Measurements from ENCODE around the gene TMEM114. TPM values are rescaled to one million over a fixed set of nuclear protein-coding genes. Genes with fewer than 3 reads are reported as not detected.

TMEM114 gene
- total and polyA plus RNA-seq, 2 donors (not counting 1 experiment from before 2014, with no cell fraction given) = not detected

GRCh38 chr16:8551388-8552332 lies 38.7 kb downstream of the TMEM114 start:
- Histone ChIP-seq H3K27me3 (ENCODE audit: control insufficient read depth, insufficient read depth, low read length) (no peaks in the 10 kb centered on the region), H3K79me2 (ENCODE audit: control insufficient read depth, insufficient read depth, low read length) (no peaks in the 10 kb centered on the region), H3K9ac (ENCODE audit: insufficient read depth, low read length) (no peak overlapping the region), H3K4me1 (ENCODE audit: control insufficient read depth, extremely low read depth, insufficient read depth, low read length) (no peaks in the 10 kb centered on the region), H4K20me1 (ENCODE audit: control insufficient read depth, extremely low read depth, insufficient read depth, low read length) (no peaks in the 10 kb centered on the region), H3K9me3 (ENCODE audit: control insufficient read depth, insufficient read depth, low read depth, low read length) (no peaks in the 10 kb centered on the region), H3K27ac (ENCODE audit: insufficient read depth, low read length) (no peak overlapping the region), H2AFZ (ENCODE audit: low read length) (no peak overlapping the region), H3K4me3 (replicated peaks in 1 of 4; ENCODE audit: control extremely low read depth in 1 of 4, insufficient read depth in 1 of 4, low read depth in 3 of 4, low read length in 4 of 4) (no peak overlapping the region), H3K36me3 (ENCODE audit: control insufficient read depth, insufficient read depth, low read length) (no peaks in the 10 kb centered on the region), H3K4me2 (ENCODE audit: extremely low read depth, insufficient read depth, low read length) (no peak overlapping the region)
- TF ChIP-seq CTCF (conservative IDR thresholded peaks at IDR 0.05 in 1 of 2, IDR thresholded peaks at IDR 0.05 in 1 of 2; ENCODE audit: low read depth in 1 of 2, low read length in 2 of 2) (no peak), EZH2 (IDR thresholded peaks at IDR 0.05; ENCODE audit: low read length, missing control alignments) (no peak)
- DNase-seq (ENCODE audit: low read depth in 2 of 2) = no peak

- H3K4me2 ChIP-seq (ENCODE audit: extremely low read depth, insufficient read depth, low read length) = no peak overlapping the region
- H3K36me3 ChIP-seq (ENCODE audit: control insufficient read depth, insufficient read depth, low read length) = no peaks in the 10 kb centered on the region
- H3K4me3 ChIP-seq (replicated peaks in 1 of 4; ENCODE audit: control extremely low read depth in 1 of 4, insufficient read depth in 1 of 4, low read depth in 3 of 4, low read length in 4 of 4) = no peak overlapping the region
- no peak for TF ChIP-seq CTCF (conservative IDR thresholded peaks at IDR 0.05 in 1 of 2, IDR thresholded peaks at IDR 0.05 in 1 of 2; ENCODE audit: low read depth in 1 of 2, low read length in 2 of 2)
- TF ChIP-seq EZH2 (IDR thresholded peaks at IDR 0.05; ENCODE audit: low read length, missing control alignments) = no peak
- H3K9me3 ChIP-seq (ENCODE audit: control insufficient read depth, insufficient read depth, low read depth, low read length) = no peaks in the 10 kb centered on the region
- H3K9ac ChIP-seq (ENCODE audit: insufficient read depth, low read length) = no peak overlapping the region
- H3K27me3 ChIP-seq (ENCODE audit: control insufficient read depth, insufficient read depth, low read length) = no peaks in the 10 kb centered on the region
- no peak overlapping the region for H3K27ac ChIP-seq (ENCODE audit: insufficient read depth, low read length)
- no peak for DNase-seq (ENCODE audit: low read depth in 2 of 2)
- no peaks in the 10 kb centered on the region for H3K4me1 ChIP-seq (ENCODE audit: control insufficient read depth, extremely low read depth, insufficient read depth, low read length)
- H2AFZ ChIP-seq (ENCODE audit: low read length) = no peak overlapping the region
- H4K20me1 ChIP-seq (ENCODE audit: control insufficient read depth, extremely low read depth, insufficient read depth, low read length) = no peaks in the 10 kb centered on the region
- no peaks in the 10 kb centered on the region for H3K79me2 ChIP-seq (ENCODE audit: control insufficient read depth, insufficient read depth, low read length)
Observed at GRCh38 chr16:8550728-8551387, 39.5 kb downstream of the TMEM114 start.

- Histone ChIP-seq H3K9me3 (ENCODE audit: control insufficient read depth, insufficient read depth, low read depth, low read length) (no peaks in the 10 kb centered on the region), H3K27ac (ENCODE audit: insufficient read depth, low read length) (no peak overlapping the region), H3K9ac (ENCODE audit: insufficient read depth, low read length) (no peak overlapping the region), H3K4me1 (ENCODE audit: control insufficient read depth, extremely low read depth, insufficient read depth, low read length) (no peaks in the 10 kb centered on the region), H4K20me1 (ENCODE audit: control insufficient read depth, extremely low read depth, insufficient read depth, low read length) (no peaks in the 10 kb centered on the region), H3K36me3 (ENCODE audit: control insufficient read depth, insufficient read depth, low read length) (no peaks in the 10 kb centered on the region), H3K4me3 (replicated peaks in 1 of 4; ENCODE audit: control extremely low read depth in 1 of 4, insufficient read depth in 1 of 4, low read depth in 3 of 4, low read length in 4 of 4) (no peak overlapping the region), H3K79me2 (ENCODE audit: control insufficient read depth, insufficient read depth, low read length) (no peaks in the 10 kb centered on the region), H2AFZ (ENCODE audit: low read length) (no peak overlapping the region), H3K27me3 (ENCODE audit: control insufficient read depth, insufficient read depth, low read length) (no peaks in the 10 kb centered on the region), H3K4me2 (ENCODE audit: extremely low read depth, insufficient read depth, low read length) (no peak overlapping the region)
- DNase-seq (ENCODE audit: low read depth in 2 of 2) = no peak
- TF ChIP-seq EZH2 (IDR thresholded peaks at IDR 0.05; ENCODE audit: low read length, missing control alignments) = no peak
- TF ChIP-seq CTCF (conservative IDR thresholded peaks at IDR 0.05 in 1 of 2, IDR thresholded peaks at IDR 0.05 in 1 of 2; ENCODE audit: low read depth in 1 of 2, low read length in 2 of 2) = no peak
Observed at GRCh38 chr16:8549843-8550412, 40.4 kb downstream of the TMEM114 start.

All from fibroblast of lung (primary cell).